Right lobe of liver (tissue), 6 donors: ENCODE results near the gene KLHL15. TPM values are rescaled to one million over a fixed set of nuclear protein-coding genes. Genes with fewer than 3 reads are reported as not detected.

ENCODE experiments used
- ATAC-seq, 4 donors: fragments of 200-7000 bp; cut with Tn5 transposase; one replicate each; pipeline ENCODE4 v1.9.1; 2020; ENCODE audit warnings: mild to moderate bottlenecking in 4 of 4, moderate library complexity in 4 of 4
- DNase-seq, 3 donors: peaks; one replicate each; pipeline ENCODE4 v3.0.0-alpha.2; 2020
- H3K27ac ChIP-seq, 3 donors: fragments of 200-600 bp; one replicate each; pipeline ENCODE4 v1.8.0; 2022
- H3K27me3 ChIP-seq, 2 donors: fragments of 200-600 bp; one replicate each; pipeline ENCODE4 v1.8.0; 2022
- H3K36me3 ChIP-seq, 4 donors: fragments of 200-600 bp; sonication (generic) in 1 of 4; one replicate each; pipeline versions ENCODE4 v1.5.1 to v1.8.0; 2017 to 2022; ENCODE audit warnings: control low read depth in 1 of 4
- H3K4me1 ChIP-seq, 4 donors: fragments of 200-600 bp; sonication (generic) in 1 of 4; one replicate each; pipeline versions ENCODE4 v1.5.1 to v1.8.0; 2017 to 2022; ENCODE audit warnings: control low read depth in 1 of 4
- H3K4me3 ChIP-seq, 3 donors: fragments of 200-600 bp; one replicate each; pipeline ENCODE4 v1.8.0; 2022
- H3K9me3 ChIP-seq, 4 donors: fragments of 200-600 bp; sonication (generic) in 1 of 4; one replicate each; pipeline versions ENCODE4 v1.5.1 to v1.8.0; 2017 to 2022; ENCODE audit warnings: control low read depth in 1 of 4
- POLR2A ChIP-seq: fragments of 450-650 bp; IDR thresholded peaks from one replicate; pipeline ENCODE4 v1.6.1; 2017; ENCODE audit warnings: antibody characterized with exemption, mild to moderate bottlenecking
- WGBS: methylation state at CpG from one replicate; pipeline ENCODE4 v1.1.6; 2018; ENCODE audit warnings: low coverage, low lambda C conversion rate; ENCODE audit not compliant: insufficient coverage; ENCODE audit errors: missing lambda C conversion rate; 5-methylcytosine and 5-hydroxymethylcytosine counted together
- intact Hi-C, 2 donors: fragments of 100-400 bp; cut with DNase I; formaldehyde crosslinking; loops; one replicate each; pipeline versions ENCODE4 v1.11.2 to v1.14.1; 2022
- total RNA-seq, 6 experiments: library from RNA; depleted of rRNA in 2 of 6; stranded (reverse); fragments of >200 nt in 2 of 6; fragmentation: NEBNext Ultra II Directional in 3 of 6; extraction: Animal tissue kit (Norgen Biotek cat#: 25700) in 3 of 6; gene quantifications; one replicate each; pipeline versions ENCODE4 v1.1.0 to v1.2.4, GENCODE V29; 2016 to 2023
- TF ChIP-seq, protein P1 (sequence below), 4 donors: fragments of 200-600 bp in 3 of 4; fragments of 450-650 bp in 1 of 4; IDR thresholded peaks; one replicate each; pipeline versions ENCODE4 v1.5.1 to v1.8.0; 2016 to 2022; ENCODE audit warnings: antibody characterized with exemption in 4 of 4, mild to moderate bottlenecking in 2 of 4
- donor health status: DM: no; HTN: yes; CAD: no.
- donor health status: DM: no; HTN: no; CAD: no.
- donor health status: DM: no; HTN: no; CAD: no.
- donor health status: DM: no; HTN: yes; CAD: no.
- donor health status: DM: no; HTN: yes; CAD: no.

Gene KLHL15
- total RNA-seq, 6 experiments from 2014 or later: 4.7 to 6.7 (median 6.0) TPM

DNA sequence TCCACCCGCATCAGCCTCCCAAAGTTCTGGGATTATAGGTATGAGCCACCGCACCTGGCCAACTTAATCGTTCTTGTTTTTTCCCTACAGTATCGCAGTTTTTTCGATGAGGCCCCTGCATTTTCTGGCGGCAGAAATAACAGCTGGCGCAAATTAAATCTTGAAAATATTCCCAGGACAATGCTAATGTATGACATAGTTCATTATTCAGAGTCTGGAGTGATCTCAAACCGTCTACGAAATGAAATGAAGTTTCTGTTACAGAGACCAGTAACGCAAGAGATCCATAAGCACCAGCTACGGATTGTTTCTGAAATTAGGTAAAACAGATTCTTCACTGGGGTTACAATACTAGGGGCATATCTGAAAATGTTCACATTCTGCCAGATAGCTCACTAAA lies 91.9 kb downstream of the KLHL15 start:
- Histone ChIP-seq H3K27me3 (no peaks in the 10 kb centered on the region), H3K27ac (no peak overlapping the region), H3K4me3 (no peak overlapping the region), H3K36me3 (no peaks in the 10 kb centered on the region), H3K4me1 (no peaks in the 10 kb centered on the region), H3K9me3 (no peaks in the 10 kb centered on the region)
- 87% methylated on average over 11 of the region's 11 CpGs for WGBS
- no peak for TF ChIP-seq POLR2A
- TF ChIP-seq, protein P1, sequence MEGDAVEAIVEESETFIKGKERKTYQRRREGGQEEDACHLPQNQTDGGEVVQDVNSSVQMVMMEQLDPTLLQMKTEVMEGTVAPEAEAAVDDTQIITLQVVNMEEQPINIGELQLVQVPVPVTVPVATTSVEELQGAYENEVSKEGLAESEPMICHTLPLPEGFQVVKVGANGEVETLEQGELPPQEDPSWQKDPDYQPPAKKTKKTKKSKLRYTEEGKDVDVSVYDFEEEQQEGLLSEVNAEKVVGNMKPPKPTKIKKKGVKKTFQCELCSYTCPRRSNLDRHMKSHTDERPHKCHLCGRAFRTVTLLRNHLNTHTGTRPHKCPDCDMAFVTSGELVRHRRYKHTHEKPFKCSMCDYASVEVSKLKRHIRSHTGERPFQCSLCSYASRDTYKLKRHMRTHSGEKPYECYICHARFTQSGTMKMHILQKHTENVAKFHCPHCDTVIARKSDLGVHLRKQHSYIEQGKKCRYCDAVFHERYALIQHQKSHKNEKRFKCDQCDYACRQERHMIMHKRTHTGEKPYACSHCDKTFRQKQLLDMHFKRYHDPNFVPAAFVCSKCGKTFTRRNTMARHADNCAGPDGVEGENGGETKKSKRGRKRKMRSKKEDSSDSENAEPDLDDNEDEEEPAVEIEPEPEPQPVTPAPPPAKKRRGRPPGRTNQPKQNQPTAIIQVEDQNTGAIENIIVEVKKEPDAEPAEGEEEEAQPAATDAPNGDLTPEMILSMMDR (IDR thresholded peaks at IDR 0.05): no peak
- DNase-seq (no peak), ATAC-seq (no peak)
- intact Hi-C loops: no loop called here

Other genes starting within 250 kb of the KLHL15 start
- 100 to 1,000 TPM; 215 to 640 (median 291) TPM for gene SAT1, start 244.0 kb downstream of the KLHL15 start, total RNA-seq
- 10 to 100 TPM in 5 of 6 experiments, 1 to 10 TPM in 1; 9.8 to 17.3 (median 12.2) TPM for gene APOO, start 119.2 kb downstream of the KLHL15 start, total RNA-seq
- not detected for gene CXorf58, start 119.2 kb downstream of the KLHL15 start, total RNA-seq
- gene EIF2S3, start 27.8 kb upstream of the KLHL15 start, total RNA-seq: 10 to 100 TPM; 55.1 to 81.1 (median 59.7) TPM
- gene ZFX, start 122.5 kb upstream of the KLHL15 start, total RNA-seq: 10 to 100 TPM; 16.4 to 31.7 (median 23.5) TPM